VCaP (cell line): Measurements from ENCODE around the gene ABI3.

ENCODE experiments used
- H3K27ac ChIP-seq: fragments of 450-650 bp; 2 replicates; pipeline ENCODE4 v1.5.1; 2017
- CTCF ChIP-seq: fragments of 450-650 bp; conservative IDR thresholded peaks from 2 replicates; pipeline ENCODE4 v1.5.1; 2017; ENCODE audit warnings: mild to moderate bottlenecking, moderate library complexity

ABI3 gene

DNA sequence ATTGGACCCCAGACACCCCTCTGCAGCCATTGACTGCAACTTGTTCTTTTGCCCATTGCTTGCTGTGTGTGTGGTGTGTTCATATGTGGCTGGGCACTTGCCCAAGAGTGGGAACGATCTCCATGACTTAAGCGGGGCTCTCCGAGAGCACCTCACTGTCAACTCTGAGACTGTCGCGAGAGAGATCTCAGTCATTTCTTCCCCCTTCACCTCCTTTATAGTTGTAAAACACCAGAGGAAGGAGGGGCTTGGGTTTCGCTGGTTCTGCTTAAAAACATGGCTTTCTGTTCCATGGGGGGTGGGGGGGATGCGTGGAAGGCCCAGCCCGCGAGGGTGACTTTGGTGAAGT is 12.6 kb downstream of the ABI3 start:
- TF ChIP-seq CTCF, result no peak
- H3K27ac ChIP-seq, result no peak overlapping the region

- peak; percentile 75 for TF ChIP-seq CTCF
- H3K27ac ChIP-seq, result no peak overlapping the region
Measured at GRCh38 chr17:49223517-49224197, 13.2 kb downstream of the ABI3 start.

DNA sequence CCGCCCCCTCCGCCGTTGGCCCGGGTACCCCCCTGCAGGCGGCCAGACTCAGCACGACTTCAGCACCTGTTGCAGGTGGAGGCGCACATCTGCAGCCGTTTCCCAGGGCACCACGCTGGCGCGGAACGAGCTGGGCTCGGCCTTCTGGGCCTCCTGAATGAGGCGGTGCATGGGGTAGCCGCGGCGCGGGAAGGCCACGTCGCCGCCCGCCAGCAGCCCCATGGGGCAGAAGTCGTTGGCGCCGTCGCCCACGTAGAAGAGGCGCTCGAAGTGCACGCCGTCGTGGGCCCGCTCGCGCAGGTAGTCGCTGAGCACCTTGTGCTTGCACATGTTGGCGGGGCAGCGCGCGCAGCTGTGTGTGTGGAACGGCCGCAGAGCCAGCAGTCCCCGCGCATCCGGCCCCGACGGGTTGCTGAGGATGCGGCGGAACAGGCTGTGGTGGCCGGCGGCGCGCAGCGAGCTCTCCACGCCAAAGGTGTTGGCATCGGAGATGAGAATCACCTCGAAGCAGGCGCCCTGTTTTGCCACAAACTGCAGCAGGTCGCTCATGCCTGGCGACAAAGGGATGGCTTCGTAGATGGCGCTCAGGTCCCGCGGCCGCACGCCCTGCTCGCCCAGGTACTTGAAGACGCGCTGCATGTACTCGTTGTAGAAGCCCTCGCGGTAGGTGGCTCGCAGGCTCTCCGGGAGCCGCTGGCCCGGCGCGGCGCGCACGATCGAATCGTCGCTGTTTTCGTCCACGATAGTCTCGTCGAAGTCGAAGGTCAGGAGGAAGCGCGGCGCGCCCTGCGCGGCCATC is 13.9 kb downstream of the ABI3 start:
- no peak overlapping the region for H3K27ac ChIP-seq
- TF ChIP-seq CTCF, result no peak

- no peak overlapping the region for H3K27ac ChIP-seq
- TF ChIP-seq CTCF, result no peak
Measured at GRCh38 chr17:49224997-49225337, 14.5 kb downstream of the ABI3 start.

DNA sequence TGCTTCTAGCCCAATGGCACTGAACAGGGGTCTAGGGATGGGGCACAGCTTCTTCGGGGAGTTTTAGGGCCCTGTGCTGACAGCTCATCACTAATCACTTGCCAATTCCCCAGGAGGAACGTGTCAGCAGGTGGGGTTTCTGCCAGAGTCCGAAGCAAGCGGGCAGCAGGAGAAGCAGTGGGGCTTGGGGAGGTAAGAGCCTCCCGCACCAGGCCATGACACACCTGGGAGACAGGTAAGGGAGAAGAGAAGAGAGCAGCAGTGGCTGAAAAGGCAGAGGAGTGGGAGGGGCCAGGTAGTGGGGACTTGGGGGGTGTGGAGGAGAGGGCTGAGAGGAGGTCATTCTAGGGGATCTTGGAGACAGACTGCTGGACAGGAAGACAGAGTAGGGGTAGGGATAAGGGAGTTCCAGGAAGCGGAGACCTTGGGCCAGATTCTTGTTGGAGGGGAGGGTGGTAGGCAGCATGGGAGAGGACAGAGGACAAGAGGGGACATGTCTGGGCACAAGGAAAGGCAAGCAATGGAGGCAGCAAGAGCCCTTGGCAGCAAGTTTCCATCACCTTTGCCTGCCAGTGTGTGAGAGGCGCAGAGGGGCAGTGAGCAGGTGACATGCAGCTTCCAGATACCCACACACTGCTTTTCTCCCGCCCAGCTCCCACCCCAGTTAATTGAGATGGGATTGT is 15.2 kb downstream of the ABI3 start:
- no peak for TF ChIP-seq CTCF
- no peak overlapping the region for H3K27ac ChIP-seq

GRCh38 chr17:49226771-49227435 is 16.4 kb downstream of the ABI3 start:
- H3K27ac ChIP-seq, result no peak overlapping the region
- no peak for TF ChIP-seq CTCF
